Measurements from ENCODE around the gene ITGB5.

ITGB5 gene

GRCh38 chr3:124767691-124768090 is 119.5 kb downstream of the ITGB5 start:
- DNase-seq (ENCODE audit: low read depth): no peak
- no peak for TF ChIP-seq CTCF (IDR thresholded peaks at IDR 0.05; ENCODE audit: low read depth, low read length, missing control alignments)
- no peak overlapping the region for H3K4me3 ChIP-seq (ENCODE audit: low read depth, low read length)

- TF ChIP-seq CTCF (IDR thresholded peaks at IDR 0.05; ENCODE audit: low read depth, low read length, missing control alignments): no peak
- no peak for DNase-seq (ENCODE audit: low read depth)
- no peak overlapping the region for H3K4me3 ChIP-seq (ENCODE audit: low read depth, low read length)
These were observed 119.9 kb downstream of the ITGB5 start for GRCh38 chr3:124767264-124767663.

GRCh38 chr3:124766113-124767095 is 120.8 kb downstream of the ITGB5 start:
- no peak for TF ChIP-seq CTCF (IDR thresholded peaks at IDR 0.05; ENCODE audit: low read depth, low read length, missing control alignments)
- DNase-seq (ENCODE audit: low read depth): no peak
- H3K4me3 ChIP-seq (ENCODE audit: low read depth, low read length): no peak overlapping the region

- no peak overlapping the region for H3K4me3 ChIP-seq (ENCODE audit: low read depth, low read length)
- no peak for TF ChIP-seq CTCF (IDR thresholded peaks at IDR 0.05; ENCODE audit: low read depth, low read length, missing control alignments)
- DNase-seq (ENCODE audit: low read depth): no peak
These were observed 121.8 kb downstream of the ITGB5 start for GRCh38 chr3:124765197-124765840.

GRCh38 chr3:124764746-124765145 is 122.4 kb downstream of the ITGB5 start:
- TF ChIP-seq CTCF (IDR thresholded peaks at IDR 0.05; ENCODE audit: low read depth, low read length, missing control alignments): no peak
- no peak for DNase-seq (ENCODE audit: low read depth)
- no peak overlapping the region for H3K4me3 ChIP-seq (ENCODE audit: low read depth, low read length)

GRCh38 chr3:124763644-124764358 is 123.4 kb downstream of the ITGB5 start:
- no peak for TF ChIP-seq CTCF (IDR thresholded peaks at IDR 0.05; ENCODE audit: low read depth, low read length, missing control alignments)
- no peak overlapping the region for H3K4me3 ChIP-seq (ENCODE audit: low read depth, low read length)
- no peak for DNase-seq (ENCODE audit: low read depth)
